Stimulated activated CD8-positive, alpha-beta memory T cell treated with anti-CD3 and anti-CD28 coated beads, Interleukin-7, amount 100 ng/mL, for 48 hours (primary cell): Measurements from ENCODE around the gene GRK2.

Source experiments
- DNase-seq, 2 donors: peaks; one replicate each; pipeline ENCODE4 v3.0.0-alpha.2; 2020; ENCODE audit warnings: low read depth in 1 of 2; ENCODE audit errors: extremely low read depth in 1 of 2

The GRK2 gene

DNA sequence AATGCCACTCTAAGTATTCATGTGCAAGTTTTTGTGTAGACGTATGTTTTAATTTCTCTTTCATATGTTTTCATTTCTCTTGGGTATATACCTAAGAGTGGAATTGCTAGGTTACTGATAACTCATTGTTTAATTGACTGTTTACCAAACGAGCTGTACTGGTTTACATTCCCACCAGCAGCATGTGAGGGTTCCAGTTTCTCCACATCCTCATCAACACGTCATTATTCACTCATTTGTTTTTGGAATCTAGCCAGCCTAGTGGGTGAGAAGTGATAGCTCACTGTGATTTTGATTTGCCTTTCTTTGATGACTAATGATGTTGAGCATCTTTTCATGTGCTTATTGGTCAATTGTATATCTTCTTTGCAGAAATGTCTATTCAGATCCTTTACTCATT is 26.8 kb downstream of the GRK2 start:
- DNase-seq = no peak

DNA sequence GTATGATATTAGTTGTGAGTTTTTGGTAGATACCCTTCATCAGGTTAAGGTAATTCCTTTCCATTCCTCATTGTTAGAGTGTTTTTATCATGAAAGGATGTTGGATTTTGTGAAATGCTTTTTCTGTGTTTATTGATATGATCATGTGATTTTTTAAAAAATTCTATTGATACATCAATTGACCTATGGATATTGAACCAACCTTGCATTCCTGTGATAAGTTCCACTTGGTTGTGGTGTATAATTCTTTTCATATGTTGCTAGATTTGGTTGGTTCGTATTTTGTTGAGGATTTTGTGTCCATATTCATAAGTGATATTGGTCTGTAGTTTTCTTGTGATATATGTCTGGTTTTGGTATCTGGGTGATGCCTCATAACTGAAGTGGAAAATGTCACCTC is 29.6 kb downstream of the GRK2 start:
- DNase-seq = no peak

DNA sequence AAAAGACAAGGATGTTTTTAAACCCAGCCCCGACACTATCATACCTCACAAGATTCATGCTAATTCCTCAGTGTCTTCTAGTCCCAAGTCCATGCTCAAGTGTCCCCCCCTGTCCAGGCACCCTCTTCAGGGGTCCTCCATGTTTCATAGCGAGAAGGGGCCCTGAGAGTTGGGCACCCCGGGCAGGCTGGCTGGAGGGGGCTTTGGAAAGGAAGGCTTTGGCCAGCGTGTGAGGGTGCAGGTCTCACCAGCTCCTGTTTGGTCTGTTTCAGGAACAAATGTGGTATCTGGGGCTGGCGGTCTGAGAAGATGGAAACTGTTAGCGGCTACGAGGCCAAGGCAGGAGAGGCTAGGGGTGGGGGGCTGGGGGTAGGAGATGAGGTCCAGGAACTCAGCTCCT is 32.5 kb downstream of the GRK2 start:
- DNase-seq = no peak

DNA sequence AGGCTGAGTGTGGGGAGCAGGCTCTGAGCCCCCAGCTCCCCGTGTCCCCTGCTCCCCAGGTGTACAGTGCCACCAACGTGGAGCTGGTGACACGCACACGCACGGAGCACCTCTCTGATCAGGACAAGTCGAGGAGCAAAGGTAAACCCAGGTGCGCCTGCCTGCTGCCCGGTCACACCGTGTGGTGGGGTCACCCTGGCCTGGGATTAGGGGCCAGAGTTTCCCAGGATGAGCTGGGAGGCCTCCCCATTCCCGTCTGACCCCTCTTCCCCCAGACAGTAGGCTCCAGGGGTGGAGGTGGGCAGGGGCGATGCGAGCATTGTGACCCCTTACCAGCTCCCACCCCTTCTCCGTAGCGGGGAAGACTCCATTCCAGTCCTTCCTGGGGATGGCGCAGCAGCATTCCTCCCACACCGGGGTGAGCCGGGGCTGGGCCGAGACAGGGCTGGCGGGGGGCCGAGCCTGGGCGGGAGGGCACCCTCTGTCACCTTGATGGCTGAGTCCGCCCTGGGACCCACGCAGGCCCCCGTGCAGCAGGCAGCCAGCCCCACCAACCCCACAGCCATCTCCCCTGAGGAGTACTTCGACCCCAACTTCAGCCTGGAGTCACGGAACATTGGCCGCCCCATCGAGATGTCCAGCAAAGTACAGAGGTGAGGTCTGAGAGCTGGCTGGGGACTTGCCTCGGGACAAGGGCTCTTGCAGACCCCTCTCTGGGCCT is 33.4 kb downstream of the GRK2 start:
- DNase-seq = no peak

DNA sequence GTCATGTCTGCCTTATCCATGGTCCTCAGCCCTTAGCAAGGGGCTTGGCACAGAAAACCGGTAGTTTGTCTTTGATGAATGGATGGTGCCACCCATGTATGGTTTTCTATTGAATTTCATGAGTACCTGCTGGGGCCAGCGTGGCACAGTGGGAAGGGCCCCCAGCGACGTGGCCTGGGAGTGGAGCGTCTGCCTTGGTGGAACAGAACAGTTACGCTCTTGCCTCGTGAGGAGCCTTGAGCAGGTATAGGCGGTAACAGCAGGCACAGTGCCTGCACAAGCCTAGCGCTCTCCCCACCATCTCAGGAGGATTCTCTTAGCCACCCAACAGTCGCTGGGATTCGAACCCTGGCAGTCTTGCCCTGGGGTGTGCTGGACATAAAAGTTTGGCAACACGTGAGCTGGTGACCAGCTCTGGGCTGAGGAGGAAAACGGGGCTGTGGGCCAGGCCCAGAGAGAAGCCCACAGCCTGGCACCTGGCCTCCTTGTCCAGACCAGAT is 34.0 kb downstream of the GRK2 start:
- DNase-seq = no peak

DNA sequence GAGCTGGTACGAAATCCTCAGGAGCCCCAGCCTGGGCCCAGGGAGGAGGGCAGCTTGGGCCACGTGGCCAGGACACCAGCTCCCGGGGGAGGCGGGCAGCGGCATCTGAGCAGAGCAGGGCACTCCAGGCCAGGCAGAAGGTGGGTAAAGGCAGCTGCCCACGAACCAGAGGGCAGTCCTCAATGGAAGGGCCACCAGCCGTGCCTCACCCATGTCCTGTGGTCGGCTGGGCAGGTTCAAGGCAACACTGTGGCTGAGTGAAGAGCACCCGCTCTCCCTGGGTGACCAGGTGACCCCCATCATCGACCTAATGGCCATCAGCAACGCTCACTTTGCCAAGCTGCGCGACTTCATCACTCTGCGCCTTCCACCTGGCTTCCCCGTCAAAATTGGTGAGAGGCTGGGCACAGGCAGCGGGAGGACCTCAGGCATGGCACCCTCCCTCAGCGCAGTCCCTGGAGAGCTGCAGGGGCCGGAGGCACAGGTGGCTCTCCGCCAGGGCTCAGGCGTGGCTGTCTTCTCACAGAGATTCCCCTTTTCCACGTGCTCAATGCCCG is 34.6 kb downstream of the GRK2 start:
- DNase-seq = no peak

DNA sequence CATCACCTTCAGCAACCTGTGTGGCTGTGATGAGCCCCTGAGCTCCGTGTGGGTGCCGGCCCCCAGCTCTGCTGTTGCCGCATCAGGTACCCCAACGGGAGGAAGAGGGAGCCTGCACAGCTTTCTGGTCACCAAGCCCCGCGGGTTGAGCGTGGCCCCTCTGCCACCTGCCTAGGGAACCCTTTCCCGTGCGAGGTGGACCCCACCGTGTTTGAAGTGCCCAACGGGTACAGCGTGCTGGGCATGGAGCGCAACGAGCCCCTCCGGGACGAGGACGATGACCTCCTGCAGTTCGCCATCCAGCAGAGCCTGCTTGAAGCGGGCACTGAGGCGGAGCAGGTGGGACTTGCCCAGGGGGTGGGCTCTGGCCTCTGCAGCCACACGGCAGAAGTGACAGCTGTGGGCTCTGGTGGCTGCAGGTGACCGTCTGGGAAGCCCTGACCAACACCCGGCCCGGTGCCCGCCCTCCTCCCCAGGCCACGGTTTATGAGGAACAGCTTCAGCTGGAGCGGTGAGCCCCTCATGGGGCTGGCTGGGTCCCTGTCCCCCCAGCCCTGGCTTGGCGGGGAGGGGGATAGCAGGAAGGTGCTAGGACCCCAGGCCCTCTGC is 35.1 kb downstream of the GRK2 start:
- no peak for DNase-seq

DNA sequence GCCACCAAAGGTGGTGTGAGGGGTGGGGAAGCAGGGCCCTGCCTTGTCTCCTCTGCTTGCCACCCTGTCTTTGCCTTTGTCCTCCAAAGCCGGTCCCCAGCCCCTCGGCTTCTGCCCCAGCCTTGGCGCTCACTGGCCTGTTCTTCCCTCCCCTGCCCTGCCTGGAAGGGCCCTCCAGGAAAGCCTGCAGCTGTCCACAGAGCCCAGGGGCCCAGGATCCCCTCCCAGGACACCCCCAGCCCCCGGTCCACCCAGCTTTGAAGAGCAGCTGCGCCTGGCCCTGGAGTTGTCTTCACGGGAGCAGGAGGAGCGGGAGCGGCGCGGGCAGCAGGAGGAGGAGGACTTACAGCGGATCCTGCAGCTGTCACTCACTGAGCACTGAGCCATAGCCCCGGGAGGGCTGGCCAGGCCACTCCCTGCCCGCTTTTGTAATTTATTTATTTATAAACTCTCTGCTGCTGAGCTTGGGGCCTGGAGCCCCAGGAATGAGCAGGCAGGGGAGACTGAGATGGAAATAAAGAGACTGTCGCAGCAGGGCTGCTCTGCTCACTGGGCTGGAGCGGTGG is 35.8 kb downstream of the GRK2 start:
- no peak for DNase-seq

DNA sequence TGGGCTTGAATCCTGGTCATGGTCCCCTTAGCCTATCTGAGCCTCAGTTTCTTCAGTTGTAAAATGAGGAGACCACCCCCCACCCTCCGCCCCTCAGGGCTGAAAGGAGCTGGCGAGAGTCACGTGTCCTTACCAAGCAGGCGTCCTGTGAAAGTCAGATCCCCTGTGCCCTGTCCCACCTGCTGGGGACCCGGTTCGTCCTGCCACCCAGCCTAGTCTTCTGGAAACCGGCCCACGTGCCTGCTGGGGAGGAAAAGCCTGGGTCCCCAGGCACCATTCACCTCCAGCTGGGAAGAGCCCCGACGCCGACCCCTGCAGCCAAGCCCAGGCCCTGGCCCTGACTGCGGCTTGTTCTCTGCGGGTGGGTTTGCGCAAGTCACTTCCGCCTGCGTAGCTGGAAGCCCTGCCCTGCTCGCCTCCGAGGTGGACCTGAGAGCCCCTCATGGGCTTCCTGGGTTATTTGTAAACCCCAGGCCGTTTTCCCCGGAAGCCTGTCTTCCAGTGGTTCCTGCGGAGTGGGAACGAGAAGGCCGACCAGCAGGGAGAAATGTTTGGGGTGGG is 36.4 kb downstream of the GRK2 start:
- DNase-seq = no peak

DNA sequence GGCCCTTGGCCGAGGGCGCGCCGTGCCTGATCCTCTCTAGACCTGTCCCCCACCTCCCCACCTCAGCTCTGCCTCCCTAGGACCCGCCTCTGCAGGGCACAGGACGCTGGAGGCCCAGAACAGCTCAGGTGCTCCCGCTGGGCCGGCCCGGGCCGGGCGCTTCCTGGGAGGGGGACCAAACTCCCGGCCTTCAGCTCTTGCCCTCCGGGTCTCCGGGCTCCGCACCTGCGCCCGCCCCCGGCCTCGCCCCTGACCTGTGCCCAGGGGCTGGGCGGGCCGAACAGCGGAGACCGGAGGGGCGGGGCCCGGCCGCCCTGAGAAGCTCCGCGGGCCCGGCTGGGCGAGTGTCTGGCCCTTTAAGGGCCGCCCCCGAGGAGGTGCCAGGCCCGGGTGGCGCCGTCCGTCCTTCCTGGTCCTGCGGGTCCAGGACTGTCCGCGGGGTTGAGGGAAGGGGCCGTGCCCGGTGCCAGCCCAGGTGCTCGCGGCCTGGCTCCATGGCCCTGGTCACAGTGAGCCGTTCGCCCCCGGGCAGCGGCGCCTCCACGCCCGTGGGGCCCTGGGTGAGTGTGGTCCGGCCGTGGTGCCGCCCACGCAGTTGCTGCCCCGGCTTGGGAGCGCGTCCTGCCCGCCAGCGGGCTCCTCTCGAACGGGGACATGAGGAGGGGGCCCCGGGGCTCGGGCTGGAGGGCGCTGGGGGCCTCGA is 37.0 kb downstream of the GRK2 start, which contains the start of gene SSH3:
SSH3 (plus strand) TSS at position 399 of the 703 bp plus-strand sequence; CDS start at position 495, 96 bp downstream.
- no peak for DNase-seq

DNA sequence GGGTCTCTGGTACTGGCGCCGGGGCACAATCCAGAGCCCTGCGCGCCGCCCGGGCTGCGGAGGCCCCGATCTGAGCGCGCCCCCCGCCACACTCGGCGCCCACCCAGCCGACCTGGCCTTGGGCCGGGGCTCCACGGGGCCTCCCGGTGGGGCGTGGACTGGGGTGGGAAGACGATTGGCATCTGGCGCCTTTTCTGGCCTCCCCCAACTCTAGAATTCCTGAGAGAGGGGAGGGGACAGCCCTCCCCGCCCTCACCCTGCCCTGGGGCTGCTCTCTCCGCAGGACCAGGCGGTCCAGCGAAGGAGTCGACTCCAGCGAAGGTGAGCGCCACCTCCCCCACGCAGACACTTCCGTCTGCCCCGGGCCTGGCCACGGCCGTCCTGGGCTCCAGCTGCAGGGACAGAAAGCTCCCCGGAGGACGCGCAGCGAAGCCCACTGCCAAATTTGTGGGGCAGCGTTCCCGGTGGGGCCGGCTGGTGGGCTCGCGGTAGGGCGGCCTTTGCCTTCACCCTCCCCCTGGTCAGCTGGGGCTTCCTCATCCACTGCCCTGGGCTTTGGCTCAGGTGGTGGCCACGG is 37.6 kb downstream of the GRK2 start:
- no peak for DNase-seq

DNA sequence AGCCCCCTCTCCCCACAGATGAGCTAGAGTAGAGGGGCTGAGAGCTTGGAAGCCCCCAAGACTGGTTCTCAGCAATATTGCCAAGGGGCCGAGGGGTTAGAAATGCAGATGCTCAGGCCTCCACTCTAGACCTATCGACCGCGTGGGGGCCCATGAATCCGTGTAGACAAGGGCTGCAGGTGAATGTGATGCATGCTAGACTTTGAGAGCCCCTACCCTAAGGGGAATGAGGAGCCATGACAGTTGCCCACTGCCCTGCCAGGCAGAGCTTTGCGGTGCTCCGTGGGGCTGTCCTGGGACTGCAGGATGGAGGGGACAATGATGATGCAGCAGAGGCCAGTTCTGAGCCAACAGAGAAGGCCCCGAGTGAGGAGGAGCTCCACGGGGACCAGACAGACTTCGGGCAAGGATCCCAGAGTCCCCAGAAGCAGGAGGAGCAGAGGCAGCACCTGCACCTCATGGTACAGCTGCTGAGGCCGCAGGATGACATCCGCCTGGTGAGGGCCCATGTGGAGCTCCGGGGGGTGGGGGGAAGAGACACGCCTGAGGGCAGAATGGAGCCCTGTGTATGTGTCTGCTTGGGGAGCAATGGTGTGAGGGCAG is 38.3 kb downstream of the GRK2 start:
- DNase-seq = no peak

DNA sequence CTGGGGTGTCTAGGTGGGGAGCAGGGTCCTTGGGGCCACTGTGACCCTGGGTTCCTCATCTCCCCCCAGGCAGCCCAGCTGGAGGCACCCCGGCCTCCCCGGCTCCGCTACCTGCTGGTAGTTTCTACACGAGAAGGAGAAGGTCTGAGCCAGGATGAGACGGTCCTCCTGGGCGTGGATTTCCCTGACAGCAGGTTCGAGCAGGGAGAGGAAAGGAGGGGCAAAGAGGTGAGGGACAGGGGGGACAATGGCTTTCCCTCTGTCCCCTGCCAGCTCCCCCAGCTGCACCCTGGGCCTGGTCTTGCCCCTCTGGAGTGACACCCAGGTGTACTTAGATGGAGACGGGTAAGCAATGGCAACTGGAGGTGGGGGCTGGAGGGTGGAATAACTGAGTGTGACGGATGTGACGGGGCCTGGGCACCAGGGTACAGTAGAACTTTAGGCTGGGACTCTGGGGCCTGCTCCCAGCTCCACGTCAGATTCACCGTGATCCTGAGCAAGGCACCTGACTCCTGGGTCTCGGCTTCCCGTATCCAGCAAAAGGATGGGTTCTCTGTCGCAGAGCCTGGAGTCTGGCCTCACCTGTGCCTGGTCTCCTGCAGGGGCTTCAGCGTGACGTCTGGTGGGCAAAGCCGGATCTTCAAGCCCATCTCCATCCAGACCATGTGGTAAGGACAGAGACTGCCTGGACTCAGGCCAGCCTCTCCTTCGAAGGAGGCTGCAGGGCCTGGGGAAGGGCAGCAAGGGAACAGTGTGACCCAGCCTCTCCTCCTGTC is 40.7 kb downstream of the GRK2 start:
- no peak for DNase-seq

DNA sequence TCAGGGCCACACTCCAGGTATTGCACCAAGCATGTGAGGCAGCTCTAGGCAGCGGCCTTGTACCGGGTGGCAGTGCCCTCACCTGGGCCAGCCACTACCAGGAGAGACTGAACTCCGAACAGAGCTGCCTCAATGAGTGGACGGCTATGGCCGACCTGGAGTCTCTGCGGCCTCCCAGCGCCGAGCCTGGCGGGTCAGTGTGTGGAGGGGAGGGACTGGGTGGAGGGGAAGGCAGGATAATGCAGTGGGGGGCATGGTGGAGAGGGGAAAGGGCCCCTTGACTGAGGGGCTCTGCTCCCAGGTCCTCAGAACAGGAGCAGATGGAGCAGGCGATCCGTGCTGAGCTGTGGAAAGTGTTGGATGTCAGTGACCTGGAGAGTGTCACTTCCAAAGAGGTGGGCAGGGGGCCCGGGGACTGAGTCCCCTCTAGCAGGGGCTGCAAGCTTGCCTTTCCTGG is 41.3 kb downstream of the GRK2 start:
- no peak for DNase-seq

DNA sequence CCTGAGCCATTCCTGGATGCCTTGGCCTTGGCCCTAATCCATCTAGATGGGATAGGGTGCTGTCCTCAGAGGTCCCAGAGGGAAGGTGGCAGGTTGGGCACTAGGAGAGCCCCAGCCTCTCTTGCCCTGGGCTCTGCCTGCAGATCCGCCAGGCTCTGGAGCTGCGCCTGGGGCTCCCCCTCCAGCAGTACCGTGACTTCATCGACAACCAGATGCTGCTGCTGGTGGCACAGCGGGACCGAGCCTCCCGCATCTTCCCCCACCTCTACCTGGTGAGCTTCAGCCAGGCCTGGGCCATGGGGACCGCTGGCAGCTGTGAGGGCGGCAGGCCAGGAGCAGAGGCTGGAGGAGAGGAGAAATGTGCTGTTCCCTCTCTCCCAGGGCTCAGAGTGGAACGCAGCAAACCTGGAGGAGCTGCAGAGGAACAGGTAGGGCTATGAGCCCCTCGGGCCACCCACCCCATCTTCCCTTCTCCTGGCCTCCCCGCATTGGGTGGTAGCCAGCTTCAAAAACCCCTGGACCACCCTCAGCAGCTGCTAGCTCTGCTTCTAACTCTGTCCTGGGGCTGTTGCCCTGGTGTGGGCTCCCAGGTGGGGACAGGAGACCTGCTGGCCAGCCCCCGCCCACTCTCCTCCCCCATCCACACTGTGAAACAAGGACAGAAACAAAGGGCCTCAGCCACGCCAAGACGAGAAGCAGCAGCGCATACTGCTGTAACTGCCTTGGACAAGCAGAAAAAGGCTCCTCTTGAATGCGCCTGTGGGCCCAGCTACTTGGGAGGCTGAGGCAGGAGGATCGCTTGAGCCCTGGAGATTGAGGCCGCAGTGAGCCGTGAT is 42.0 kb downstream of the GRK2 start:
- DNase-seq = no peak

DNA sequence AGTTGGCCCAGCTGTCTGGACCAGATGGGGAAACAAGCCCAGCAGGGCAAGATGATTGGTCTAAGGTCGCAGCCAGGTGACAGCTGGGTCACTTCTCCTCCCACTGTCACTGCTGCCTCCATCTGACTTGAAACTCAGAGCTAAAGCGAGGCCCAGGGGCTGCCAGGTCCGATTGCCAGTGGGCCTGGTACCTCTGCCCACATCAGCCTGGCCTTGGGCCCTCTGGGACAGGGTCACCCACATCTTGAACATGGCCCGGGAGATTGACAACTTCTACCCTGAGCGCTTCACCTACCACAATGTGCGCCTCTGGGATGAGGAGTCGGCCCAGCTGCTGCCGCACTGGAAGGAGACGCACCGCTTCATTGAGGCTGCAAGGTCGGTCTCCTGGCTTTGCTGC is 42.9 kb downstream of the GRK2 start:
- no peak for DNase-seq

DNA sequence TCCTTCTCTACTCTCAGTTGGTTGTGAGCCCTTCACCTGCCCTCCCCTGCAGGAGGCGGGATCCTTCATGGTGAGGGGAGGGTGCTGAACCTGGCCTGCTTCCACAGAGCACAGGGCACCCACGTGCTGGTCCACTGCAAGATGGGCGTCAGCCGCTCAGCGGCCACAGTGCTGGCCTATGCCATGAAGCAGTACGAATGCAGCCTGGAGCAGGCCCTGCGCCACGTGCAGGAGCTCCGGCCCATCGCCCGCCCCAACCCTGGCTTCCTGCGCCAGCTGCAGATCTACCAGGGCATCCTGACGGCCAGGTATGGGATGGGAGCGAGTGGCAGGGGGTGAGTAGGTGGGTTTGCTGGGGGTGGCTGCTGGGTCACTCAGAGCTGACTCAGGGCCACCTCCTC is 43.4 kb downstream of the GRK2 start:
- DNase-seq = no peak

DNA sequence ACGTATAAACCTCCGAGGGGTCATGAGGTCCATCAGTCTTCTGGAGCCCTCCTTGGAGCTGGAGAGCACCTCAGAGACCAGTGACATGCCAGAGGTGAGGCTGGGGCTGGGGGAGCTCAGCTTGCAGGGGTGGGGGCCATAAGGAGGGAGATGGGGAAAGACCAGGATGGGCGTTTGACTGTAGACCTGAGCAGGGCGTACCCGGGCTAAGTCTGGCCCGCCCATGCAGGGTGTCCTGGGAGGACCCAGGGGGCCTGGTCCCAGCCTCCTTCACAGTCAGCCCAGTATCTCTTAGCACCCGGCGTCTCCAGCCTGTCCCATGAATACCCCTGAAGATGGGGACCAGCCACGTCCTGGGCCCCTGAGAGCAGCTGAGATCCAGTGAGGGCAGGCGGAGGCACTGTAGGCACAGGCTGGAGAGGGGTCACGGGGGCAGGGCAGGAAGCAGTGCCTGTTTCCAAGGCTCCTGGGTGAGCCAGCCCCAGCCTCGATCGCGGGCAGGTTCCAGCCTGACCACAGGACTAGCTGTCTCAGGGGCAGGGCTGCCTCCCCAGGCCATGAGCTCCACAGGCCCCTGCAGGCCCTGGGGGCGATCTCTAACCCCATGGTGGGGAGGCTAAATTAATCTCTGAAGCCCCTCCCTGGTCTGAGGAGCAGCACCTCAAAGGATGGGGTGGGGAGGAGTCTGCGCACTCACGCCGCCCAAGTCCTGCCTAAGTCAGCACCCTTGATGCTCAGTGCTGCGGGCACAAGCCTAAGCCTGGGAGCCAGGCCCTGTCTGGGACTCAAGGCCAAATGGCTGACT is 44.2 kb downstream of the GRK2 start:
- no peak for DNase-seq
